Smooth muscle cell of the brain vasculature (primary cell): ENCODE data around the gene GCN1.
"Not testable (repeated sequence)": the region's sequence is repeated elsewhere in the genome, so short reads cannot be mapped to it uniquely, and the experiment has no call there.

ENCODE experiments used
- DNase-seq: peaks from one replicate; pipeline ENCODE4 v3.0.0-alpha.2; 2012; ENCODE audit warnings: low read depth, low spot score

GCN1 gene, protein sequence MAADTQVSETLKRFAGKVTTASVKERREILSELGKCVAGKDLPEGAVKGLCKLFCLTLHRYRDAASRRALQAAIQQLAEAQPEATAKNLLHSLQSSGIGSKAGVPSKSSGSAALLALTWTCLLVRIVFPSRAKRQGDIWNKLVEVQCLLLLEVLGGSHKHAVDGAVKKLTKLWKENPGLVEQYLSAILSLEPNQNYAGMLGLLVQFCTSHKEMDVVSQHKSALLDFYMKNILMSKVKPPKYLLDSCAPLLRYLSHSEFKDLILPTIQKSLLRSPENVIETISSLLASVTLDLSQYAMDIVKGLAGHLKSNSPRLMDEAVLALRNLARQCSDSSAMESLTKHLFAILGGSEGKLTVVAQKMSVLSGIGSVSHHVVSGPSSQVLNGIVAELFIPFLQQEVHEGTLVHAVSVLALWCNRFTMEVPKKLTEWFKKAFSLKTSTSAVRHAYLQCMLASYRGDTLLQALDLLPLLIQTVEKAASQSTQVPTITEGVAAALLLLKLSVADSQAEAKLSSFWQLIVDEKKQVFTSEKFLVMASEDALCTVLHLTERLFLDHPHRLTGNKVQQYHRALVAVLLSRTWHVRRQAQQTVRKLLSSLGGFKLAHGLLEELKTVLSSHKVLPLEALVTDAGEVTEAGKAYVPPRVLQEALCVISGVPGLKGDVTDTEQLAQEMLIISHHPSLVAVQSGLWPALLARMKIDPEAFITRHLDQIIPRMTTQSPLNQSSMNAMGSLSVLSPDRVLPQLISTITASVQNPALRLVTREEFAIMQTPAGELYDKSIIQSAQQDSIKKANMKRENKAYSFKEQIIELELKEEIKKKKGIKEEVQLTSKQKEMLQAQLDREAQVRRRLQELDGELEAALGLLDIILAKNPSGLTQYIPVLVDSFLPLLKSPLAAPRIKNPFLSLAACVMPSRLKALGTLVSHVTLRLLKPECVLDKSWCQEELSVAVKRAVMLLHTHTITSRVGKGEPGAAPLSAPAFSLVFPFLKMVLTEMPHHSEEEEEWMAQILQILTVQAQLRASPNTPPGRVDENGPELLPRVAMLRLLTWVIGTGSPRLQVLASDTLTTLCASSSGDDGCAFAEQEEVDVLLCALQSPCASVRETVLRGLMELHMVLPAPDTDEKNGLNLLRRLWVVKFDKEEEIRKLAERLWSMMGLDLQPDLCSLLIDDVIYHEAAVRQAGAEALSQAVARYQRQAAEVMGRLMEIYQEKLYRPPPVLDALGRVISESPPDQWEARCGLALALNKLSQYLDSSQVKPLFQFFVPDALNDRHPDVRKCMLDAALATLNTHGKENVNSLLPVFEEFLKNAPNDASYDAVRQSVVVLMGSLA (N-terminal part only)

DNA sequence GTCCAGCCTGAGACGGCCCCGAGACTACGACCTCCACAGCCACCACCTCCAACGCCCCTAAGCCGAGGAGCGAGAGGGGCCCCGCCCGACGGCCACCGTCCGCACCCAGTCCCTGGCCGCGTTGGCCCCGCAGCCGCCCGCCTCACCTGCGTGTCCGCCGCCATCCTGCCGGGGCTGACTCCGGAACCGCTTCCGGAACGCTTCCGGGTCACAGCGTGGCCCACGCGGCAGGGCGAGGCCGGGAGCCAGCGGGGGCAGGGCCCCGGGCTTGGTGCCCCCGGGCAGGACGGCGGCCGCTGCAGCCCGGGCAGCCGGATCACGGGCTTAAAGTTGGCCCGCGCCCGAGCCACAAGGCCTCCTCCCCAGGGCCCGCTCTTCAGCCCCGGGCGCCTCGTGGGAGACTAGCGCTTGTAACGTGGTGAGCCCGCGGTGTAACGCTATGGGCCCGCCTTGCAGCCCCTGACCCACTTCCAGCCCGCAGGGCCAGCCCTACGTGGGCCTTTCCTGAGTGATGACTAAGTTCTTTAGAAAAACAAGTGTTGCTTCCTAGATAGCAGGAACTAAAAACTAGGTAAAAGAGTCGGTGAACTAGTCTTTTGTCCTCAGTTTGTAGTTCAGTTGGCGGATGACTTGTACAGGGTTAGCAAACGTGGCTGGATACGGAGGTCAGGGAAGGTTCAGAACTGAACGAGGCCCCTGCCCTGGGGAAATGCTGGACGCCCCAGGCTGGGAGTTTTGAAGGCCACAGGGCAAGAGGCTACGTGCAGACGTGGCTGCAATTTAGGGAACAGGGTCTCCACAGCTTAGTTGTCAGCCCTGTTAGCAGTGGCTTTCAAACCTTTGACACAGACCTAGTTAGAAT, at the start of gene GCN1:
TSS of gene GCN1 (minus strand) at position 182 of the 862 bp plus-strand sequence. CDS start at position 164, 18 bp downstream.
- peak; percentile 28 for DNase-seq

DNA sequence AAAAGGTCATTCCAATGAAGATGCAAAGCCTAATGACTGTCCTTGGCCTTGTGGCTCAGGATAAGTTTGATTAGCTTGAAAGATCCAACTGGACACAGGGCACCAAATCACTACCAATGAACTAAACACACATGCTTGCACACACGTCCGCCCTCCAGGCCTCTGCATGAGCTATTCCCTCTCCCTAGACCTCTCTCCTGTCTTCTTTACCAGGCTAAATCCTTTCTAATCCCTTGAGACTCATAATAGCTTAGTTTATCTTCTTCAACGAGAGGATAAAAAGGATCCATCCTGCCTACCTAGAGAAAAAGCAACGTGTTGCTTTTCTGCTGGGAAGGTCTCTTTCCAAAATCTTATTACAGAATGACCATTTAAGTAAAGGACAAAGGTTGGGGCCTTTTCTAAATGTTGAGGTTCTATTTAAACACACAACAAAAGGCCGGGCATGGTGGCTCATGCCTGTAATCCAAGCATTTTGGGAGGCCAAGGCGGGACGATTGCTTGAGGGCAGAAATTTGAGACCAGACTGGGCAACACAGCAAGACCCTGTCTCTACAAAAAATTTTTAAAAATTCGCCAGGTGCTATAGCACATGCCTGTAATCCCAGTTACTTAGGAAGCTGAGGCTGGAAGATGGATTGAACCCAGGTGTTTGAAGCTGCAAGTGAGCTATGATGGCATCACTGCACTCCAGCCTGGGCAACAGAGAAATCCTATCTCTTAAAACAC, 48.6 kb upstream of the GCN1 start:
- no peak for DNase-seq

DNA sequence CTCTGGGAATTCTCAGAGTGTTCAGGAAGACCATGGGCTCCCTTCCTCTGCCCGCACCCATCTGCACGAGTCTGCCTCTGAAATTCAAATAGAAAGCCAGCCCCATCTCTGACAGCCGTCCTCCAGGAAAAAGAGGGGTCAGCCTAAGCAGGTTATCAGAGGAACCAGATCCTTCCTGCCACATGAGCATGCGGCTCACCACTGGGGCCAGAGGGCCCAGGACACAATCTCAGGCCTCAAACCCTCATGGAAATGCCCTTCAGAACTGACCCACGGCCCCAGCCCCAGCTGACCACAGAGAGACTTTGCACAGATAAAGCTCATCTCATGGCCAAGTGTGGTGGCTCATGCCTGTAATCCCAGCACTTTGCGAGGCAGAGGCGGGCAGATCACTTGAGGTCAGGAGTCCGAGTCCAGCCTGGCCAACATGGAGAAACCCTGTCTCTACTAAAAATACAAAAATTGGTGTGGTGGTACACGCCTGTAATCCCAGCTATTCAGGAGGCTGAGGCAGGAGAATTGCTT, 47.8 kb upstream of the GCN1 start:
- no peak for DNase-seq

DNA sequence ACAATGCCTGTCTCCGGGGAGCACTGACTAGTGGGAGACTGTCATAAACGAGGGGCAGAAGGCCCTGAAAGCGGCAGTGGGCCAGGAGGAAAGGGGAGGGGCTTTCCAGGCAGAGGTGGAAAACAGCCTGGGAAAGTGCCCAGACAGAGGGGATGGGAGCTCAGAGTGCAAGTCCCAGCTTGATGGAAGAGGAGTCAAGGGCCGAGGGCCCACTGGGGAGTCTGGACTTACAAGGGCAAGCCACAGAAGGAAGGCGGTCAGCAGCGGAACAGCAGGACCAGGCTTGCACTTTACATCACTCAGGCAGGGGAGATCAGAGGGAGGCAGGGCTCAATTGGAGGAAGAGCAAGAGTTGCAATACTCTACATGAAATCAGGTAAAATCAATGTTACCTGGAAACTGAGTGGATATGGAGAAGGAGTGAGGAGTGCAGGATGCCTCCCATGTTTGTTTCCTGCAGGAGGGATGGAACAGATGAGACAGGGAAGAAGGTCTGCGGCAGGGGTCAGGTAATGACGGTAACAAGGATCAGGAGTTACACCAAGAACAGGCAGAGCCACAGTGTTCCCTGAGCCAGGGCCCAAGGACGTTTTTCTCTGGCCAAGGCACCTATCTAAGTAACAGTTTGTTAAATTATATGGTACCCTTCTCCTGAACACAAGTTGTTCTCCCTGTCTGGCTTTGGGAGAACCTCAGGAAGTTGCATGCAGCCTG, 47.2 kb upstream of the GCN1 start:
- peak; percentile 81 for DNase-seq

DNA sequence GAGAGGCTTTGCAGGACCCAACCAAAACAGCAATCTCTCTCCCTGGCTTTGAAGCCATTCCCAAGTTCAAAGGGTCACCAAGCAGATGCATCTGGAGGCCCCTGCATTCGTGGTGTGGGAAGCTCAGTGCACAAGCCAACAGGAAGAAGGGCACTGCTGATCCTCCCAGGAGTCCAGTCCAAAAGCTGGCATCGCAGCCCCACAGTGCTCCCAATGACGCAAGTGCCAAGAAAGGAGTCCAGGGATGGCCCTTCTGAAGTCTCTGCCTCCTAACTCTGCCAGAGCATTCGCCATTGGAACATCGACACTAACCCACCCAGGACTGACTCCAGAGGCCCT, 45.9 kb upstream of the GCN1 start:
- DNase-seq: no peak

DNA sequence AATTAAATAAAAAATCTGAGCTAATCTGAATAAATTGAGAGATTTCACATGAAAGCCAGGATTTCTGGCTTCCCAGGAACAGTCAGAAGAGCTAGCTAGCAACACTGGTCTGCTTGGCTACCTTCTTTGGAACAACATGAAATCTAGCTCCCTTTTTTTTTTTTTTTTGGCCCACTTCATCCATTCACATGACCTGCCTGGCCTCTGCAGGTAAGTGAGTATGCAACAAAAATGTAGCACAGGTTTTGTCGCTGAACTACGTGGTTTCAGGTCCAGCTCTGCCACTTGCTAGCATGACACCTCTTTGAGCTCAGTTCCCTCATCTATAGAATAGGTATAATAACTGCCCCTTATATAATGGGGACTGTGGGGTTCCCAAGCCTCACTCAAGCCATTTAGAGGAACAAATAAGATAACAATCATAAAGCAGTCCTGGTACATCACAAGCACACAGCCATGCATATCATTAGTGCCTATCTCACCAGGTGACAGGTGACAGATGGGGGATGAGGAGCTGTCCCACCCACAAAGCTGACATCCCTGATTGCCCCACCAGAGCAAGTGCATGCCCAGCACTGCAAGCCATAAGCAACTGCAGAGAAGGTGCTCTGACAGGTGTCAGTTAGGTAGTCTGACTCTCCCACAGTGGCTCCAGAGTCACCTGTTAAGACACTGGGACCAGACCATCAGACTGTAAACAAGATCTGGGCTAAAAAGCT, 45.4 kb upstream of the GCN1 start:
- DNase-seq: no peak

DNA sequence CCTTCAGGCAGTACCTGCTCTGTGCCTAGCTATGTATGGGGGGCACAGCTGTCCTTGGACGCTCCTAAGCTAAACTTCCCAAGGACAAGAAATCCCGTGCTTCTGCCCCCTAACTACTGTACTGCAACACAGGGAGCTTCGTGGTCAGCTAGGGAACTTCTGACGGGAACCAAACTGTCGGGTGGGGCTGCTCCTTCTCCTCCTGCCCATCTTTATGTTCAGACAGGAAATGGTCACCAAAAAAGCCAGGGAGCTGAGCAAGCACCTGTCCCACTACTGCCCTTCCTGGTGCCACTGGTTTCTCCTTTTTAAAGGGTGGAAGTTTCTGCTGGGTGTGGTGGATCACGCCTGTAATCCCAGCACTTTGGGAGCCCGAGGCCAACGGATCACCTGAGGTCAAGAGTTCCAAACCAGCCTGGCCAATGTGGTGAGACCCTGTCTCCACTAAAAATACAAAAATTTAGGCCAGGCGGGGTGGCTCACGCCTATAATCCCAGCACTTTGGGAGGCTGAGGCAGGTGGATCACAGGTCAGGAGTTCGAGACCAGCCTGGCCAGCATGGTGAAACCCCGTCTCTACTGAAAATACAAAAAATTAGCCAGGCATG, 44.4 kb upstream of the GCN1 start:
- DNase-seq: no peak

DNA sequence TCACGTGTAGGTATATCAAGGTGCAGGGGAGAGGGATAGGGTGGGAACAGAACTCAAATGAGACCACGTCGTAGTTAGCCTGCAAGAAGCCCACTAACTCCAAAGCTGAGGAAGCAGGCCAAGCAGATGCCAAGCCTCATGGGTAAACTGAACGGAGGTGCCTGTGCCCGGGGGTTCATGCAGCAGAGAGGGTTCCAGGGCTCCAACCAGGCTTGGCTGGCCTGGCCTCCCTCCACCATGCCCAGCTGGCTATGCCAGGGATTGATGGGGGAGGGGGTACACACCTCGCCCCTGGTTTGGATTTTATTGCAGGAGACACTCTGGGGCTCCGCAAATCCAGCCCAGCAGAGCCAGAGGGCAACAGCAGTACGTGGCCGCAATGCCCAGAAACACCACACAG, 43.7 kb upstream of the GCN1 start:
- DNase-seq: no peak

DNA sequence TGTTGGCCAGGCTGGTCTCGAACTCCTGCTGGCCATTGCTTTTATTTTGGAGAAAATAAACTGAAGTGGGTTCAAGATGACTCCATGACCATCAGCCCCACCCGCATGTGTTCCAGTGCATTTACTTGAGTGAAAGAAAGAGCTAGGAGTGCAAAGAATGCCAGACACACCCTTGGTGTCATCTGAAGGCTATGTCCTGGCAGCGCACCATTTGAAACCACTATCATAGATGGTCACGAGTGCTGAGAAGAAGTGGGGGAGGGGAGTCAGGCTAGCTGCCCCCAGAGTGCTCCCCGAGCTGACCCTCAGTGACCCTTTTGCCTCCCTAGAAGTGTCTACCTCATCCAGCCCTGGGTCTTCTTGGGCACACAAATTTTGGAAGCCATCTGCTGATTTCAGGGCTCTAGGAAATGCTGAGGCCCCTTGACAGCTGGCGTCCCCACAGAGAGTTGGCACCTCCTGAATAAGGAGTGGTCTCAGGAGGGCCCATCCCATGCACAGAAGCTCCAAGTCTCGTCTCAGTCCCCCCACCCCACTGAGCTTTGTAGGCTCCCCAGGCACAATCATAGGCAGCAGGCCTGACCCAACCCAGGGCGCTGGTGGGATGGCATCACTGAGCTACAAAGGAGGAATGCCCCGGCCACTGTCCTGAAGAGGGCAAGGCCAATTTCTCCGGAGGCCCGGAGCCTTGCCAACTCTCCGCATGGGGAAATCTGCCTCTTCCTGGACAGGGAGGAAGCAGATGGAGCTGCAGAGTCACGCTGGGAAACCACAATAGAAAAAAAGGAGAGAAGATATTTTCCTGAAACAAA, 43.1 kb upstream of the GCN1 start:
- DNase-seq: peak; percentile 56

DNA sequence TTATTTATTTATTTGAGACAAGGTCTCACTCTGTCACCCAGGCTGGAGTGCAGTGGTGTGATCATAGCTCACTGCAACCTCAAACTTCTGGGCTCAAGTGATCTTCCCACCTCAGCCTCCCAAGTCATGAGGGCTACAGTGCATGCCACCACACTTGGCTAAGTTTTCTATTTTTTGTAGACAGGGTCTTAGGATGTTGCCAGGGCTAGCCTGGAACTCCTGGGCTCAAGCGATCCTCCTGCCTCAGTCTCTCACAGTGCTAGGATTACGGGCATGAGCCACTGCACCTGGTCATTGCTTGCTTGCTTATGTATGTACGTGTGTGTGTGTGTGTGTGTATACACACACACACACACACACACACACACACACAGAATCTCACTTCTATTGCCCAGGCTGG, 42.3 kb upstream of the GCN1 start:
- DNase-seq: not testable (repeated sequence)

DNA sequence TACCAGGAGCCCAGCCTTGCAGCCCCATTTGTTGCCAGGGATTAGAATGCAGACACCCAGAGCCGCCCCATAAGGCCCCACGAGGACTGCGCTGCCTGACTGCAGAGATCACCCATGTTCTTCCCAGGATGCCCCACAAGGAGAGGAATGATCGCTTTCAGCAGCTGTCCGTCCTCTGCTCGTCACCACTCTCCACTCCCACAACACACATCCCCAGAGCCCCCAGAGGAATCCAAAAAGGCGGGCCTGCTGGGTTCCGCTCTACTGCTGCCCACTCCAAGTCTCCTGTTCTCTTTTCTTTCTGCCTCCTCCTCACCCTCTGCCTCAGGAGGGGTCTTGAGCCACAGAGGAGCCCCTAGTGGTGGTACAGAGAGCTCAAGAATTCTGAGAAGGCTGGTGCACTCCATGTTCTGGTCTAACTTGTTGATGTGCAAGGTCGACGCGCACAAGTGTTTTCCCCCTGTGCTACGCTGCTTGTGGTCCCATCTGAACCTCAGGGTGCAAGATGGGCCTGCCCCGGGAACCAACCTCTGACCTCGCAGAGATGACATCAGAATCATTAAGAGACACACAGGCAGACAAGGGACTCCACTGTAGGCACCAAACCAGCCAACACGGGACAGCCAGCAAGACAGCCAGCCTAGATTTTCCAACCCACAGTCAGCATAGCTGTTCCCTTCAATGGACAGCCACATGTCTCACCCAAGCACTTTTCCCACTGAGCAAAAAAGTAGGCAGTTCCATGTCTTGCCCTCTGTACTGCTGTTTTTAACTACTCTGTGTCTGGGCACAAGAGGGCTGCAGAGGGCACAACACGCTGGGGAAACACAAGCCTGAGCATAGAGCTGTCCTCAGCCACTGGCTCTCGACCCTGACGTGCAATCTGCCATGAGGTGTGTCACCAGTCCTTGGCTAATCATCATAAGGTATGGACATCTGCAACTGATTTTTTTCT, 41.1 kb upstream of the GCN1 start:
- DNase-seq: no peak

DNA sequence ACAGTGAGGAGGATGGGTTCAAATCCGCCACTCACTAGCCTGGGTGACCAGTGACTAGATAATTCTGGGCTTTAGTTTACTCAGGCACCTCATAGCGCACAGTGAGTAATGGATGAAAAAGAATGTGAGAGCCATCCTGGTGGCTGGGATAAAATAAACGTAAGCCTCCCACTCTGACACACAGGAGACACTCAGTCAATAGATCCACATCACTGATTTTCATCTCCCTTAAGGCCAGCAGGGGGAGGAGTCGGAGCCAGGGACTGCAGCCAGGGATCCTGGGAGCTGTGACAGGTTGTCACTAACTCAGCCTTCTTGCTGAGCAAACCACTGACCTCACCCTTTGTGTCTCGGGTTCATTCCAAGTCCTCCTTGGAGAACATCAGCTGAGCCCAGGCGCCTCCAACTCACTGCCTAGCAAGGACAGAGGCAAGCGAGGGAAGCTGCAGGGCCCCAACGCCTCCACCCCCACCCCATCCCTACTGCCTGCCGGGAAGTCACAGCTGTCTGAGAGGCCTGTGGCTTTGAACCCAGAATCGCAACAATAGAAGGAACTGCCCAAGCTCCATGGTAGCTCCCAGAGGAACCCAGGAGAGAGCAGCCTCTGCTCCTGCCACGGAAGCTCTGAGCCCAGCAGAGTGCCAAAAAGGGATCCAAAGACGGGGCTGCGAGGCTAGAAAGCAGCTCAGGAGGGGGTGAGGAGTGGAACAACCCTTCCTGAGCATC, 40.3 kb upstream of the GCN1 start:
- DNase-seq: peak; percentile 78

DNA sequence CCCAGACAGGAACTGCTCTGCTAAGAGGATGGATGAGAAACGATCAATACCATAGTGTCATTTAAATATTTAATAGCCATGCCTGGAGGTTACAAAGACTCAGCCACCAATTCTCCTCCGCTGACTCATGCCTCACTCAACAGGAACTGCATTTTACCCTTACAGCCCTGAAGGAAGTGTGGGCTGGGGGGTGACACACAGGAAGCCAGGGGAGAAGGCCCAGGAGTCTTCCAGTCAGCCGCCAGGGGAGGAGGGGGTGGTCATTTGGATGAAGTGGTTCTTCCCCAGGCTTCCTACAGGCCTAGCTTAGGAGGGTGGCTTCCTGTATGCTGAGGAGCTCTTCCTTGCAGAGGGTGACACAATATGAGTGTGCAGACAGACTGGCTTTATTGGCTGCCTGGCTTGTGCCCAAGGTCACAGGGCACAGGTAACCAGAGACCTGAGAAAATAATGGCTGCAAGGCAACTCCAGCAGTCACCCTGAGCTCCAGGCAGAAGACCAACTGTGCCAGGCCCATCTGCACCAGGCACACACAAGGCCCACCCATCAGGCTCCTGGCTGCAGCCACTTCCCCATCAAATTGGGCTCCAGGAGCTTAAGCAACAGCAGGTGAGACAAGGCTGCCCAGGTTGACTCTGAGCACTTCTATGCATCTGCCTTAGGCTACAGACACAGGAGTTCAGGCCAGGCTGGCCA, 36.9 kb upstream of the GCN1 start:
- DNase-seq: no peak

DNA sequence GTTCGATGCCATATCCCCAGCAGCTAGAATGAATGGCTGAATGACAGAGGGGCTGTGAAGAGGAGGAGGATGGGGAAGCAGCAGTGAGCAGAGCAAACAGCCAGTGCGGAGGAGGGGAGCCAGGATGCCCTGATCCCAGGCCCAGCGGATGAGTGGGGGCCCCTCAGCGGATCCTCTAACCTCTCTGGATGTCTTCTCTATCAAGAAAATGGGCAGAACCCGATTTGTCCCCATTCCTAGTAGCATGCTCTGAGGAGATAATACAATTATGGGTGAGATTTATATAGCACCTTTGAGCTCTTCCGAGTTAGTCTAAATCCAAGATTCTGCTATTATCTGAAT, 36.4 kb upstream of the GCN1 start:
- no peak for DNase-seq

DNA sequence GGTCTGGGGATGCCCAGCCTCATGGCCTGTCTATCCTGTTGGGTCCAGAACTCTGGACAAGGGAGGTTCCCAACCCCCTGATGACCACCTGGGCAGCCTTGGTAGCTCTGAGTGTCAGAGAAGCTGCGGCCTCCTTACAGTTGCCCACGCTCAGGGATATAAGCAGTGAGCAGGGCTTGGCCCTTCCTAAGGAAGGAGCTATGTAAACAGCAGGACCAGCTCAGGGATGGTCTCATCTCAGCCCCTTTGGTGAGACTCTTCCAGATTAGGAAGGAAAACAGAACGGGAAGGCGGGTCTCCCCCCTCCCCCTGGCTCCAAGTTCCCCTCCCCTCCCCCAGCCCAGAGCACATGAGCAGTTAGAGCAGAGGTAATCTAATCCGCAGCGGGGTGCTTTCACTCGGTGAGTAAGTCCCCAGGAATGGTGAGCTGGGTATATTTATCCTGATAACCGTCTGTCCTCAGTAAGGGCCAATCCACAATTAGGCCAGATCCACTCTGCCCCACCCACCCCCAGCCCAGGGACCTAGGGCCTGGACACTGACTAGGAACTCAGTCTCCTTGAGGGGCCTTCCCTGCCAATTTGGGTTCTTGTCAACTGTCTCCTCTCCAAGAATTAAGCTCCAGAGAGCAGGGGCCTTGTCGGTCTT, 35.9 kb upstream of the GCN1 start:
- DNase-seq: peak; percentile 76
